Spleen (tissue), 11 donors: ENCODE measurements around the gene SGCG. TPM values are rescaled to one million over a fixed set of nuclear protein-coding genes. Genes with fewer than 3 reads are reported as not detected.

Experiments used
- DNase-seq: peaks from one replicate; pipeline ENCODE4 v3.0.0-alpha.2; 2020
- H3K27ac ChIP-seq, 8 donors: fragments of 200-600 bp; sonication (generic) in 7 of 8; 1 replicate in 4 of 8; 2 replicates in 4 of 8; pipeline versions ENCODE4 v1.5.0 to v1.8.0; 2016 to 2021; ENCODE audit warnings: inconsistent platforms in 4 of 8, mild to moderate bottlenecking in 4 of 8, moderate library complexity in 1 of 8
- H3K27me3 ChIP-seq, 7 donors: fragments of 200-600 bp; sonication (generic) in 6 of 7; replicated peaks in 1 of 7; 1 replicate in 4 of 7; 2 replicates in 3 of 7; pipeline versions ENCODE4 v1.5.0 to v1.8.0; 2016 to 2021; ENCODE audit warnings: inconsistent platforms in 3 of 7, mild to moderate bottlenecking in 1 of 7
- H3K36me3 ChIP-seq, 6 donors: fragments of 200-600 bp; sonication (generic) in 5 of 6; 1 replicate in 4 of 6; 2 replicates in 2 of 6; pipeline versions ENCODE4 v1.5.0 to v1.8.0; 2016 to 2021; ENCODE audit warnings: inconsistent platforms in 2 of 6
- H3K4me1 ChIP-seq, 6 donors: fragments of 200-600 bp; sonication (generic) in 5 of 6; 1 replicate in 3 of 6; 2 replicates in 3 of 6; pipeline versions ENCODE4 v1.5.0 to v1.8.0; 2016 to 2021; ENCODE audit warnings: inconsistent platforms in 3 of 6
- H3K4me3 ChIP-seq, 8 donors: fragments of 200-600 bp; sonication (generic) in 7 of 8; 1 replicate in 4 of 8; 2 replicates in 4 of 8; pipeline versions ENCODE4 v1.5.0 to v1.8.0; 2016 to 2021; ENCODE audit warnings: inconsistent platforms in 4 of 8, mild to moderate bottlenecking in 4 of 8, moderate library complexity in 2 of 8
- H3K9me3 ChIP-seq, 8 donors: fragments of 200-600 bp; sonication (generic) in 7 of 8; 1 replicate in 4 of 8; 2 replicates in 4 of 8; pipeline versions ENCODE4 v1.5.0 to v1.8.0; 2016 to 2021; ENCODE audit warnings: inconsistent platforms in 4 of 8
- POLR2A ChIP-seq, 3 donors: fragments of 450-650 bp; IDR thresholded peaks; one replicate each; pipeline ENCODE4 v1.5.1; 2017; ENCODE audit warnings: antibody characterized with exemption in 3 of 3, mild to moderate bottlenecking in 1 of 3
- POLR2AphosphoS5 ChIP-seq, 3 donors: sonication (generic); formaldehyde crosslinking; IDR thresholded peaks; one replicate each; pipeline ENCODE4 v1.5.1; 2017; ENCODE audit warnings: antibody characterized with exemption in 3 of 3
- WGBS, 5 donors: extraction: QIAGEN DNeasy Blood & Tissue Kit in 3 of 5; methylation state at CpG; one replicate each; pipeline versions ENCODE4 v1.1.5 to v1.1.7; 2013 to 2018; 5-methylcytosine and 5-hydroxymethylcytosine counted together
- intact Hi-C: fragments of 100-400 bp; cut with DNase I; formaldehyde crosslinking; loops from one replicate; pipeline ENCODE4 v1.15.0; 2023; ENCODE audit warnings: low total_unique reads
- polyA plus RNA-seq, 3 donors: library from polyadenylated mRNA; stranded (reverse); fragments of 200-250 nt; gene quantifications; one replicate each; pipeline ENCODE4 v1.2.1, GENCODE V29; 2013
- total RNA-seq, 7 donors: library from RNA; depleted of rRNA in 3 of 7; stranded (reverse); fragments of >200 nt in 3 of 7; fragmentation: NEBNext Ultra II Directional in 4 of 7; extraction: Animal tissue kit (Norgen Biotek cat#: 25700) in 4 of 7; gene quantifications; one replicate each; pipeline versions ENCODE4 v1.1.0 to v1.2.1, GENCODE V29; 2016 to 2021
- TF ChIP-seq, protein P1 (sequence below), 11 experiments: fragments of 200-600 bp in 7 of 11; fragments of 450-650 bp in 4 of 11; sonication (generic) in 4 of 11; IDR thresholded peaks in 8 of 11; conservative IDR thresholded peaks in 3 of 11; 1 replicate in 7 of 11; 2 replicates in 4 of 11; pipeline versions ENCODE4 v1.4.0 to v1.8.0; 2016 to 2021; ENCODE audit warnings: antibody characterized with exemption in 11 of 11, inconsistent platforms in 4 of 11, mild to moderate bottlenecking in 1 of 11
- donor health status: healthy with polysubstance abuse.
- donor health status: DM: no; HTN: no; CAD: no; lungs with moderate emphysema.
- donor health status: DM: no; HTN: no; CAD: no.
- donor health status: Bipolar disorder and iron deficiency.
- donor health status: healthy.
- donor health status: DM: no; HTN: no; CAD: no.
- donor health status: DM: yes; HTN: yes; CAD: no.

Gene SGCG
- total and polyA plus RNA-seq, 10 donors = not detected

DNA sequence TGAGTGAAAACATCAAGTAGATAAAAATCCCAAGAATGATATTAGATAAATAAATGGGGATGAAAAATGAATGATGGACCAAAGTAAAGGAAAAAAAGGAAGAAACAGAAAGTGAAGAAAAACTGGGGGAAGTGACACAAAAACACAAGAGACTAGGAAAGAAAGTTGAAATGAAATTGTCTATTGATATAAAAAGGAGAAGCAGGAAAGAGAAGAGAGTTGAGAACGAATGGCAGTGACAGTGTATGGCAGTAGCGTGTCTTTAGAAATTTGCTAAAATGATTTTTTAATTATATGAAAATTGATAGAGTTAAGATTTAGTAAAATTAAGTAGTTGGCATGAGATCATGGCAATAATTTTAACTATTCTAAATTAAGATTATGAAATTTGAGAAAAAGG lies 36.3 kb upstream of the SGCG start:
- no peak for TF ChIP-seq POLR2AphosphoS5 (IDR thresholded peaks at IDR 0.05)
- TF ChIP-seq POLR2A (IDR thresholded peaks at IDR 0.05) = no peak
- TF ChIP-seq, protein P1, sequence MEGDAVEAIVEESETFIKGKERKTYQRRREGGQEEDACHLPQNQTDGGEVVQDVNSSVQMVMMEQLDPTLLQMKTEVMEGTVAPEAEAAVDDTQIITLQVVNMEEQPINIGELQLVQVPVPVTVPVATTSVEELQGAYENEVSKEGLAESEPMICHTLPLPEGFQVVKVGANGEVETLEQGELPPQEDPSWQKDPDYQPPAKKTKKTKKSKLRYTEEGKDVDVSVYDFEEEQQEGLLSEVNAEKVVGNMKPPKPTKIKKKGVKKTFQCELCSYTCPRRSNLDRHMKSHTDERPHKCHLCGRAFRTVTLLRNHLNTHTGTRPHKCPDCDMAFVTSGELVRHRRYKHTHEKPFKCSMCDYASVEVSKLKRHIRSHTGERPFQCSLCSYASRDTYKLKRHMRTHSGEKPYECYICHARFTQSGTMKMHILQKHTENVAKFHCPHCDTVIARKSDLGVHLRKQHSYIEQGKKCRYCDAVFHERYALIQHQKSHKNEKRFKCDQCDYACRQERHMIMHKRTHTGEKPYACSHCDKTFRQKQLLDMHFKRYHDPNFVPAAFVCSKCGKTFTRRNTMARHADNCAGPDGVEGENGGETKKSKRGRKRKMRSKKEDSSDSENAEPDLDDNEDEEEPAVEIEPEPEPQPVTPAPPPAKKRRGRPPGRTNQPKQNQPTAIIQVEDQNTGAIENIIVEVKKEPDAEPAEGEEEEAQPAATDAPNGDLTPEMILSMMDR (IDR thresholded peaks at IDR 0.05 in 8 of 11, conservative IDR thresholded peaks at IDR 0.05 in 3 of 11) = no peak
- DNase-seq = no peak
- 53 to 92% (median 77%) methylated on average over 2 of the region's 2 CpGs for WGBS, 5 donors
- H3K27ac ChIP-seq = no peak overlapping the region
- H3K4me3 ChIP-seq = no peak overlapping the region
- peaks cover 0 to 6% (median 0%) of the 10 kb centered on the region in 7 donors for H3K27me3 ChIP-seq
- no peaks in the 10 kb centered on the region for H3K36me3 ChIP-seq
- H3K4me1 ChIP-seq = no peaks in the 10 kb centered on the region
- intact Hi-C loops = no loop called here
- peaks cover 0 to 7% (median 0%) of the 10 kb centered on the region in 8 donors for H3K9me3 ChIP-seq

DNA sequence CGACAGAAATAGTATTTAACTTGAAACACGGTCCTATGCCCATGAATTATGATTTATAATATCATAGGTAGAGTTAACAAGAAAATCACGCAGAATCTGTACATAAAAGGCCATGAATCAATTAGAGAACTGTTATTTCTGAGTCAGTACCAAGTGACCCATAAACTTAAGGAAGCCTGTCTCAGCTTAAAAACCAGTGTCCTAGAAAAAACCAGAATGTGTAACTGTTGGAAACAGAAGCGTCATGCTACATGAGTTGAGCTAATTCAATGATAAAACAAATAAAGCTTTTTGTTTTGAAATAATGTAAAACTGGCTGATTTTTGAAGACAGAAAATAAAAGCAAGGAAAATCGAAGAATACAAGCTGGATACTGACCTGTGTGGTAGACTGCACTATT lies 34.8 kb upstream of the SGCG start:
- H3K4me3 ChIP-seq = no peak overlapping the region
- peaks cover 0 to 7% (median 0%) of the 10 kb centered on the region in 8 donors for H3K9me3 ChIP-seq
- H3K27ac ChIP-seq = no peak overlapping the region
- H3K27me3 ChIP-seq = peaks cover 0 to 6% (median 0%) of the 10 kb centered on the region in 7 donors
- TF ChIP-seq, protein P1 (IDR thresholded peaks at IDR 0.05 in 8 of 11, conservative IDR thresholded peaks at IDR 0.05 in 3 of 11) = no peak
- TF ChIP-seq POLR2A (IDR thresholded peaks at IDR 0.05) (no peak), POLR2AphosphoS5 (IDR thresholded peaks at IDR 0.05) (no peak)
- 78 to 89% (median 83%) methylated on average over 5 of the region's 5 CpGs for WGBS, 5 donors
- intact Hi-C loops = no loop called here
- no peaks in the 10 kb centered on the region for H3K36me3 ChIP-seq
- H3K4me1 ChIP-seq = no peaks in the 10 kb centered on the region
- DNase-seq = no peak

DNA sequence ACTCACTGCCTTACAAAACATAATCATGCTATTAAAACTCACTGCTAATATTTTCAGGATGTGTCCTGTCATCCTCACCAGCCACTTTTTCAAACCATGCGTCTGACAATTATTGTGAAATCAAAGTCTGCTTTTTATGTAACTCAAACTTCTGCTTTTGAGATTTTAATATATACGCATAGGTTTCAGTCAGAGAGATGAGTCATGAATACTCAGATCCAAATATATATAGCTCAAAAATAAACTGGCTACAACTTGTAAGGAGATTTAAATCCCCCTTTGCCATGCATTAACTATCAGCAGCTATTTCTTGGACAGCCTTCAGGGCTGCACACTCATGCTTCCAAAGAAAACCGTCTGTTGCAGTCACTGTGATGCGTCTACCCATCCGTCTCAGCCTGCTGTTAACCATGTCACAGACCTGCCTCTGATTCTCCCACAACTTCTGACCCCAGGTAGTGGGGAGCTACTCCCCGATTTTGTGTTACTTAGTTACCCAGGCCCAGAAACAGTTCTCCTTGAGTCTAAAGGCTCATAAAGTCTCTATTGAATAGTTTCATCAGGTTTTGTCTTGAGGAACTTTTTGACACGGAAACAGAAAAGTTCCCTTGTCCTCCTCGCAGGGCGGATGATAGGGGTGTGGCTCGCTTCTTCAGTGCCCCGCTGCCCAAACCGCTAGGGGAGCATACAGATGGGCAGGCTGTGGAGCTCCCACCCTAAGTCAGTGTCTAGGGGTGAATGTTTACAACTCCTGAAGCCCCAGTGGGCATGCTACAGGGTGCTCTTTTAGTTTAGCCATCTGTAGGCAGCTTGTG lies 33.8 kb upstream of the SGCG start:
- TF ChIP-seq, protein P1 (IDR thresholded peaks at IDR 0.05 in 8 of 11, conservative IDR thresholded peaks at IDR 0.05 in 3 of 11) = no peak
- no peak for TF ChIP-seq POLR2A (IDR thresholded peaks at IDR 0.05)
- TF ChIP-seq POLR2AphosphoS5 (IDR thresholded peaks at IDR 0.05) = no peak
- Histone ChIP-seq H3K27ac (no peak overlapping the region), H3K9me3 (peaks cover 0 to 6% (median 0%) of the 10 kb centered on the region in 8 donors)

DNA sequence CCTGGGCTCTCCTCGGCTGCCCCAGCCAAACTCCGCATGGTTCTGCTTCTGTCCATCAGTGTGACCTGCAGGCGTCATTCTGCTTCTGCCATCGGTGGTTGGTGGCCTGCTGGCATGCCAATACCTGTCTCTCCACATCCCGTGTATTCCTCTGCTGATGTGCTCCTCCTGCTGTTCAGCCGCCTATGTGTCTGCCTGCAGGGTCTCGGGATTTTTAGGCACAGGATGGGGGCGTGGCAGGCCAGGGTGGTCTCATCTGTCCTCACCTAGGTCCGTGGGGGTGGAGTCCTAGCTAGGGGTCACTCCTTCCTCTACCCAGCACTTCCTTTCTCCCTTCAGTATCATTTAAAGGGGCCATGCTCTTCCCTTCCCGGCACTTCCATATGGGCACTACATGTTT lies 33.0 kb upstream of the SGCG start:
- Histone ChIP-seq H3K27ac (no peak overlapping the region), H3K4me1 (no peaks in the 10 kb centered on the region), H3K36me3 (no peaks in the 10 kb centered on the region), H3K27me3 (peaks cover 0 to 6% (median 0%) of the 10 kb centered on the region in 7 donors), H3K9me3 (peaks cover 0 to 11% (median 0%) of the 10 kb centered on the region in 8 donors), H3K4me3 (no peak overlapping the region)
- no peak for DNase-seq
- 66 to 76% (median 75%) methylated on average over 9 to 10 of the region's 10 CpGs for WGBS, 5 donors
- TF ChIP-seq, protein P1 (IDR thresholded peaks at IDR 0.05 in 8 of 11, conservative IDR thresholded peaks at IDR 0.05 in 3 of 11) = no peak
- TF ChIP-seq POLR2AphosphoS5 (IDR thresholded peaks at IDR 0.05) (no peak), POLR2A (IDR thresholded peaks at IDR 0.05) (no peak)
- intact Hi-C loops = no loop called here

More for the DNA sequence above, 33.8 kb upstream of the SGCG start:
- no peak for DNase-seq
- no peaks in the 10 kb centered on the region for H3K36me3 ChIP-seq
- 56 to 66% (median 62%) methylated on average over 12 of the region's 12 CpGs for WGBS, 5 donors
- H3K4me1 ChIP-seq = no peaks in the 10 kb centered on the region
- intact Hi-C loops = no loop called here
- no peak overlapping the region for H3K4me3 ChIP-seq
- peaks cover 0 to 6% (median 0%) of the 10 kb centered on the region in 7 donors for H3K27me3 ChIP-seq
